Measurements from ENCODE around the gene AP4M1. TPM values are rescaled to one million over a fixed set of nuclear protein-coding genes. Genes with fewer than 3 reads are reported as not detected.
"Not testable (repeated sequence)": the region's sequence is repeated elsewhere in the genome, so short reads cannot be mapped to it uniquely, and the experiment has no call there.

Gene AP4M1
- total RNA-seq, 2 donors from 2014 or later, result 8.9 to 16.9 TPM

DNA sequence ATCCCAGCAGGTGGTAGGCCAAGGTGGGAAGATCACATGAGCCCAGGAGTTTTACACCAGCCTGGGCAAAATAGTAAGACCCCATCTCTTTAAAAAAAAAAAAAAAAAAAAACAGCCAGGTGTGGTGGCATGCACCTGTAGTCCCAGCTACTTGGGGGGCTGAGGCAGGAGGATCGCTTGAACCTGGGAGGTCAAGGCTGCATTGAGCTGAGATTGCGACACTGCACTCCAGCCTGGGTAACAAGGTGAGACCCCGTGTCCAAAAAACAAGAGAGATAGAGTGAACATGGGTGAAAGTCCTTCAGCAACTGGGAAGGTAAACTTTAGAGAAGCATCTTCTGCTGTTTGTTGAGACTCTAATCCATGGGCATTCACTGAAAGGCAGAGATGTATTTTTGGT is 41.0 kb downstream of the AP4M1 start:
- no peak for ATAC-seq
- peaks cover 9 to 13% of the 10 kb centered on the region in 2 donors for H3K4me1 Mint-ChIP-seq (ENCODE audit: low read depth in 2 of 2)
- no peak overlapping the region for H3K27ac Mint-ChIP-seq
- no peak for DNase-seq (ENCODE audit: low spot score)
- peaks cover 0 to 3% of the 10 kb centered on the region in 2 donors for H3K27me3 Mint-ChIP-seq
- no peaks in the 10 kb centered on the region for H3K9me3 Mint-ChIP-seq
- no peak overlapping the region for H3K4me3 Mint-ChIP-seq
- no peaks in the 10 kb centered on the region for H3K36me3 Mint-ChIP-seq

DNA sequence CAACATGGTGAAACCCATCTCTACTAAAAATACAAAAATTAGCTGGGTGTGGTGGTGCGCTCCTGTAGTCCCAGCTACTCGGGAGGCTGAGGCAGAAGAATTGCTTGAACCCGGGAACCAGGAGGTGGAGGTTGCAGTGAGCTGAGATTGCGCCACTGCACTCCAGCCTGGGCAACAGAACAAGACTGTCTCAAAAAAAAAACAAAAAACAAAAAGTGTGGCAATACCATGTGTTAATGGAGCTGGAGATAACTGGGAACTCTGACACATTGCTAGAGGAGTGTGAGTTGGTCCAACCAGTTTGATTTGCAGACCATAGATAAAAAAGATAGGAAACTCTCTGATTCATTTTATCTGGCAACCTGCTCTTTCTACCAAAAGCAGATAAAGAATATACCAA is 44.9 kb downstream of the AP4M1 start:
- H3K27me3 Mint-ChIP-seq; ATAC-seq; H3K9me3 Mint-ChIP-seq; DNase-seq (ENCODE audit: low spot score); H3K27ac Mint-ChIP-seq; H3K4me3 Mint-ChIP-seq; H3K36me3 Mint-ChIP-seq: not testable (repeated sequence)
- peaks cover 20 to 22% of the 10 kb centered on the region in 2 donors for H3K4me1 Mint-ChIP-seq (ENCODE audit: low read depth in 2 of 2)

DNA sequence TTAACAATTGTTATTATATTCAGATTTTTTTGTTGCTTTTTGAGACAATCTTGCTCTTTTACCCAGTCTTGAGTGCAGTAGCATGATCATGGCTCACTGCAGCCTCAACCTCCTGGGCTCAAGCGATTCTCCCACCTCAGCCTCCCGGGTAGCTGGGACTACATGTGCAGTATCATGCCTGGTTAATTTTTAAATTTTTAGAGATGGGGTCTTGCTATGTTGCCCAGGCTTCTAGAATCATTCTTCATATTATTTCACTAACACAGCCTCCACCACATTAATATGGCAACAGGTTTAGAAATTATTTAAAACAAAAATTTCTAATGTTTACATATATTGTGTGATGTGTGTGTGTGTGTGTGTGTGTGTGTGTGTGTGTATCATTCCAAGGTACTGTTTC is 45.8 kb downstream of the AP4M1 start:
- Mint-ChIP-seq H3K4me3 (no peak overlapping the region), H3K27ac (no peak overlapping the region), H3K27me3 (no peaks in the 10 kb centered on the region), H3K9me3 (no peaks in the 10 kb centered on the region), H3K4me1 (ENCODE audit: low read depth in 2 of 2) (peaks cover 17 to 20% of the 10 kb centered on the region in 2 donors), H3K36me3 (peaks cover 11% of the 10 kb centered on the region)
- no peak for ATAC-seq
- no peak for DNase-seq (ENCODE audit: low spot score)

DNA sequence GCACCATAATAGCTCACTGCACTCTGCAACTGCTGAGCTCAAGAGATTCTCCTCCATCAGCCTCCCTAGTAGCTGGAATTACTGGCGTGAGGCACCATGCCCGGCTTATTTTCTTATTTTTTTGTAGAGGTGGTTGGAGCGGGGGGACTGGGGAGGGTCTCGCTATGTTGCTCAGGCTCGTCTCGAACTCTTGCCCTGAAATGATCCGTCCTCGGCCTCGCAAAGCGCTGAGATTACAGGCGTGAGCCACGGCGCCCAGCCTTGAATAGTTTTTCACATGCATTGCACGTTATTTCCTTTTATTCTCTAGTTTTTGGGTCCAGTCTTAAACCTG is 46.7 kb downstream of the AP4M1 start:
- DNase-seq (ENCODE audit: low spot score) (no peak), ATAC-seq (no peak)
- H3K4me1 Mint-ChIP-seq (ENCODE audit: low read depth in 2 of 2), result peaks cover 21 to 25% of the 10 kb centered on the region in 2 donors
- peaks cover 16% of the 10 kb centered on the region for H3K36me3 Mint-ChIP-seq
- H3K4me3 Mint-ChIP-seq, result peak overlapping the region; percentile 96
- no peaks in the 10 kb centered on the region for H3K27me3 Mint-ChIP-seq
- H3K27ac Mint-ChIP-seq, result peak overlapping the region; percentile 90 to 97
- H3K9me3 Mint-ChIP-seq, result no peaks in the 10 kb centered on the region

DNA sequence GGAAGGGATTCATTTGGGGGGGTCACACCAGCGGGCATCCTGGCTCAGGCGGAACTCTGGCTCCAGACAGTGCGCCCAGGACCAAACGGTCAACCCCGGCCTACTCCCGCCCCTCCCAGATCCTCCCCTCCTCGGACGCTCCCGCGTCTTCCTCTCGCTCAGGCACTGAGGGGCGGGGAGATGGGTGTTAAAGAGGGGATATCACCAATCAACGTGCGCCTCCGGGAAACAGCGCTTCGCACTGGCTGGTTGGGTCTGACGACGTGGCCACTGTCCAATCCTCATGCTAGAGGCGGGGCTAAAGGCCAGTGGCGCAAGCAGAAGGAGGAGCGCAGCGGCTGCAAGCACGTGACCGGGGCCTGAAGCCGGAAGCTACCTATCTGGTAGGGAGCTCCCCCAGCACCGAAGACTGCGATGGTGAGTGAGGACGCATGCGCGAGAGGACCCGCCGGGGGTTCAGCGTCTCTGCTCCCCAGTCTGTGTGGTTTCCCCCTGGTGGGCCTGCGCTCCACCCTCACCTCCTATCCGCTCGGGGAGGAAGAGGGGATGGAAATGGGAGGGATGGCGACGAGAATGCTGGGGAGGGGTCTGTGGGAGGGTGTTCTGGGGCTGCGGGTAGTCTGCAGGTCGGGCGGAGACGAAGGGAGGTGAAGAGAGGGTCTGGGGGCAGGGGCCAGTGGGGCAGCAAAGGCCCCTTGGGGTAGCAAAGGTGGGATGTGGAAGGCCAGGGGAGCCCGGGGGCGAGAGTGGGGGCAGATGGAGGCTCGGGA is 47.3 kb downstream of the AP4M1 start, which contains the start of gene LAMTOR4:
LAMTOR4 (plus strand) TSS at position 360 of the 770 bp plus-strand sequence; CDS start at position 415, 55 bp downstream.
- ATAC-seq, result peak; percentile 100
- Mint-ChIP-seq H3K36me3 (peaks cover 16% of the 10 kb centered on the region), H3K9me3 (no peaks in the 10 kb centered on the region)

DNA sequence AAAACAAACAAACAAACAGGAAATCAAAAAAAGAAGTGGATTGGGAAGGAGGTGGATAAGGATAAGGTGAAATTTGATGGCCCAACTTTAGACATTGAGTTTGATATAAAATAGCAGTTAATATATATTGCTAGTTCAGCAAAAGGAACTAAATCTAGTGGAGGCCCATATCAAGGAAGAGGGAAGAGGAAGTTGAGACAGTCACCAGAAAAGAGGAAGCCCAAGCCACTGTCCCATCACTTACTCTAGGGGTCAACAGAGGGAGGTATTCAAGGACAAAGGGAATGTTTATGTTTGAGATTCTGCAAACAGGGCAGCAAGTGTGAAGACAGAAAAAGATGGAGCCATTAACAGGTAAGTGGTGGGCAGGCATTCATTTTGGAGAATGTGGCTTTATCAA is 51.0 kb downstream of the AP4M1 start:
- H3K4me1 Mint-ChIP-seq (ENCODE audit: low read depth in 2 of 2), result peaks cover 27 to 28% of the 10 kb centered on the region in 2 donors
- DNase-seq (ENCODE audit: low spot score), result no peak
- no peak overlapping the region for H3K4me3 Mint-ChIP-seq
- no peaks in the 10 kb centered on the region for H3K9me3 Mint-ChIP-seq
- peaks cover 16% of the 10 kb centered on the region for H3K36me3 Mint-ChIP-seq
- H3K27me3 Mint-ChIP-seq, result no peaks in the 10 kb centered on the region
- no peak for ATAC-seq
- peak overlapping the region; percentile 54 to 57 for H3K27ac Mint-ChIP-seq

More for the DNA sequence above, 47.3 kb downstream of the AP4M1 start, which contains the start of gene LAMTOR4:
- peaks cover 24 to 25% of the 10 kb centered on the region in 2 donors for H3K4me1 Mint-ChIP-seq (ENCODE audit: low read depth in 2 of 2)
- peak within 1 kb of the TSS; percentile 96 for H3K4me3 Mint-ChIP-seq
- H3K27me3 Mint-ChIP-seq, result no peaks in the 10 kb centered on the region
- peak; percentile 99 for DNase-seq (ENCODE audit: low spot score)
- peak within 1 kb of the TSS; percentile 90 to 97 for H3K27ac Mint-ChIP-seq

DNA sequence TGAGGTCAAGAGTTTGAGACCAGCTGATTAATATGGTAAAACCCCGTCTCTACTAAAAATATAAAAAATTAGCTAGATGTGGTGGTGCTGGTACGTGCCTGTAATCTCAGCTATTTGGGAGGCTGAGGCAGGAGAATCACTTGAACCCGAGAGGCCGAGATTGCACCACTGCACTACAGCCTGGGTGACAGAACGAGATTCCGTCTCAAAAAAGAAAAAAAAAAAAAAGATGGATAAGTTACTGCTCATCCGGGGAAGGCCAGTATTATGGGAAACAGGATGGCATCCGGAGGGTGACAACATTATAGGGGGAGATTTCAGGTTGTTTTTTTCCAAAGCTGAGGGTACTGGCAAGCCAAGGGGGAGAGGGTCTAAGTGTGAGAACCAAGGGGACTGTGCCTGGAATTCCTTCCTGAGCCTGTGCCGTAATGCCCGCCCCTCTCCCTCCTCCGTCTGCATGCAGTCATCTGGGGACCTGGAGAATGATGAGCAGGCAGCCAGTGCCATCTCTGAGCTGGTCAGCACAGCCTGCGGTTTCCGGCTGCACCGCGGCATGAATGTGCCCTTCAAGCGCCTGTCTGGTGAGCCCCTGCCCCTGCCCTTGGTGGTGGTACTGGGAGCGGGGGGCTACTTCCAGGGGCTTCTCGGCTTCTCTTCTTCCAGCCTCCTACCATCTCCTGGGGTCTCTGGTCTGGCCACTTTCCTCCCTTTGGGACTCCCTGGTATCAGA is 51.7 kb downstream of the AP4M1 start:
- Mint-ChIP-seq H3K36me3 (peaks cover 16% of the 10 kb centered on the region), H3K4me1 (ENCODE audit: low read depth in 2 of 2) (peaks cover 30 to 32% of the 10 kb centered on the region in 2 donors), H3K27me3 (no peaks in the 10 kb centered on the region), H3K27ac (peak overlapping the region in 1 of 2 donors; percentile 54), H3K9me3 (no peaks in the 10 kb centered on the region), H3K4me3 (no peak overlapping the region)
- DNase-seq (ENCODE audit: low spot score), result no peak
- no peak for ATAC-seq

DNA sequence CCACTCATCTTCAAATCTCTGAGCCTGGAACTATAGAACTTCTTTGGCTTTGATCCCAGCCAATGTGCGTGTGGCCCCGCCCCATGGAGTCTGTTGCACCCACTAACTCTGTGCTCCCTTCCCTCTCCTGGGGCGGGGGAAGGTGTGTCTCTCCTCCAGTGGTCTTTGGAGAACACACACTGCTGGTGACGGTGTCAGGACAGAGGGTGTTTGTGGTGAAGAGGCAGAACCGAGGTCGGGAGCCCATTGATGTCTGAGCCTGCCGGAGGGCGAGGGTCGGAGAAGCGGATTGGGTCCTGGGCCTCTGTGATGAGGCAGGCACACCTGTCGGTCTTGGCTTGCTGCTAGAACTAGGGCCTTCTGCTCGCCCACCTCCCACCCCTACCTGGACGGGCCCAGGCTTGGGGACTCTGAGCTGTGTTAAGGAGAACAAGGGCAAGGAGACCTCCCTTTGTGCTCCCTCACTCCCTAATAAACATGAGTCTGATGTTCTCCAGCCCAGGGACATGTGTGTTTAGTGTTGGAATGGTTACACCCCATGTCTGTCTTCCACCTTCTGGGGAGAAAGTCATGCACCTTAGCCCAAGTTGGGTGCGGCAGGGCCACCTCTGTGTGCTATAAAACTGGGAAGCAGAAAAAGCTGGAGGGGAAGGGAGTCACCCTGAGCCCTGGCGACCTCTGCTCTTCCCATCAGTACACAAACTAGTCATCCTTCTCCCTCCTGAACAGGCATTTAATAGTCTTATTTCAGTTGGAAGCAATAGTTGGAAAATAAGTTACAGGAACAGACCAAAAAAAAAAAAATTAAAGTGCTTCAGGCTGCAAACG is 52.5 kb downstream of the AP4M1 start:
- no peak for ATAC-seq
- H3K4me1 Mint-ChIP-seq (ENCODE audit: low read depth in 2 of 2), result peaks cover 23 to 24% of the 10 kb centered on the region in 2 donors

DNA sequence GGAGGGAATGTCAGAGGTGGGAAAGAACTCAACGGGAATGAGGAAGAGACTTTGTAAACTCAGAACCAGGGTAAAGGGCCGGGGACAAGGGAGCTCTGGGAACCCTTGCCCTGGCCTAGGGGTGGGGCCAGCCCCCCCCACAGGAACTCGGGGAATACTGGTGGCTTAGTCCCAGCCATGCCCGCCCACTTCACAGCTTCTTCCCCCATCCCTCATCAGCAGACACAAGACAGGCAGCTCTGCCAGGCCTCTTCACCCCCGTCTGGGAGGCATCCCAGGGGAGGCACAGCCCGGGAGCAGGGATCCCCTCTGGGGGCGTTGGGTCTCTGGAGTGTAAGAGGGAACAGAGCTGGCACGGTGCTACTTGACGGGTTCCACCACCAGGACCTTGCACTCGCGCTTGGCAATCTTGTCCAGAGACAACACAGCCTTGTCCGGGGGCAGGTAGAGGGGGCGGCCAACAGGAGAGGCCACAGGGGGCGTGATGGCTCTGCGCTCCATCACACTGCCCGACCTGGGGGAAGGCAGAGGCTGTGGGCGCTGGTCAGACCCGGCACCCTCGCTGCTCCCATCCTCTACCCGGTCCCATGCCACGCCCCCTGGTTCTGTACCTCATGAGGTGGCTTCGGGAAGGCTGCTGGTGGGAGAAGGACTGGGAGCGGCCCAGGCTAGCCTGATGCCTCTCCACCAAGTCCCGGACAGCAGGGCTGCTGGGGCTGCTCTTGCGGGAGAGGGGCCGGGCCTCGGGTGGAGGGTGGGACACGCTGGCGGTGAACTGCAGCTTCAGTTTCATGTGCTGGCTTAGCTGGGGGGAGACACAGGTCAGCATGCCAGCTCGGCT is 53.4 kb downstream of the AP4M1 start:
- Mint-ChIP-seq H3K4me1 (ENCODE audit: low read depth in 2 of 2) (peaks cover 23% of the 10 kb centered on the region in 2 donors), H3K36me3 (peaks cover 16% of the 10 kb centered on the region), H3K27me3 (no peaks in the 10 kb centered on the region), H3K27ac (no peak overlapping the region), H3K9me3 (no peaks in the 10 kb centered on the region), H3K4me3 (no peak overlapping the region)
- no peak for DNase-seq (ENCODE audit: low spot score)
- no peak for ATAC-seq

More for the DNA sequence above, 52.5 kb downstream of the AP4M1 start:
- H3K4me3 Mint-ChIP-seq, result no peak overlapping the region
- H3K9me3 Mint-ChIP-seq, result no peaks in the 10 kb centered on the region
- no peaks in the 10 kb centered on the region for H3K27me3 Mint-ChIP-seq
- peaks cover 16% of the 10 kb centered on the region for H3K36me3 Mint-ChIP-seq
- DNase-seq (ENCODE audit: low spot score), result no peak
- peak overlapping the region in 1 of 2 donors; percentile 41 for H3K27ac Mint-ChIP-seq

DNA sequence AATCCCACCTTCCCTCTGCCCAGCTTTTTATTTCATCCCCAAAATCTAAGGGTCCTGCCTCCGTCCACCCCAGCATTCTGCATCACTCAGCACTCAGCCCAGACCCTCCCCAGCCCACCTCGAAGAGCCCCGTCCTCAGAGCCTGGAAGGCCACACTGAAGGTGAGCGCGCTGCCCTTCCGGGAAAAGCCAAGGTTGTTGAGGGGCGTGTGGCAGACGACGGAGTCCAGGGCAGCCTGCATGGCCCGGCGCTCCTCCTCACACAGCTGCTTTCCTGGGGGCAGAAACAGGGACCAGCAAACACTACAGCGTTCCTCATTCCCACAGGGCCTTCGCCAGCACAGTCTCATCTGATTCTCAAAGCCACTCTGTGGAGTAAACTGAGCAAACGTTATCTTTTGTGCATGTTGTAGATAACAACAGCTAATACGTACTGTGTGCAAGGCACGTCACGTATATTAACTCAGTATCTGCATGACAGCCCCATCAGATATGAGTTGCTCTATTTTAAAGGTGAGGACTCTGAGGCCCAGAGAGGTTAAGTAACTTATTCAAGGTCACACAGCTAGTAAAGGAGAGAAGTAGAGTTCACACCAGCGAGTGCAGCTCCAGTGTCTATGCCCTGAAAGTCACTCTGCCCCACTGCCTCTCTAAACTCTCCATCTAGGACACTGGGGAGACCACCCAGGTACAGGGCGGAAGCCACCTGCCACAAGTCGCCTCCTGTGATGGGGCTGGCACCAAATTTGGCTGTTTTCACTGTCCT is 54.3 kb downstream of the AP4M1 start:
- DNase-seq (ENCODE audit: low spot score) (no peak), ATAC-seq (no peak)
- Mint-ChIP-seq H3K27ac (peak overlapping the region in 1 of 2 donors; percentile 92), H3K36me3 (peaks cover 8% of the 10 kb centered on the region), H3K27me3 (no peaks in the 10 kb centered on the region), H3K9me3 (no peaks in the 10 kb centered on the region), H3K4me1 (ENCODE audit: low read depth in 2 of 2) (peaks cover 15 to 17% of the 10 kb centered on the region in 2 donors), H3K4me3 (no peak overlapping the region)

DNA sequence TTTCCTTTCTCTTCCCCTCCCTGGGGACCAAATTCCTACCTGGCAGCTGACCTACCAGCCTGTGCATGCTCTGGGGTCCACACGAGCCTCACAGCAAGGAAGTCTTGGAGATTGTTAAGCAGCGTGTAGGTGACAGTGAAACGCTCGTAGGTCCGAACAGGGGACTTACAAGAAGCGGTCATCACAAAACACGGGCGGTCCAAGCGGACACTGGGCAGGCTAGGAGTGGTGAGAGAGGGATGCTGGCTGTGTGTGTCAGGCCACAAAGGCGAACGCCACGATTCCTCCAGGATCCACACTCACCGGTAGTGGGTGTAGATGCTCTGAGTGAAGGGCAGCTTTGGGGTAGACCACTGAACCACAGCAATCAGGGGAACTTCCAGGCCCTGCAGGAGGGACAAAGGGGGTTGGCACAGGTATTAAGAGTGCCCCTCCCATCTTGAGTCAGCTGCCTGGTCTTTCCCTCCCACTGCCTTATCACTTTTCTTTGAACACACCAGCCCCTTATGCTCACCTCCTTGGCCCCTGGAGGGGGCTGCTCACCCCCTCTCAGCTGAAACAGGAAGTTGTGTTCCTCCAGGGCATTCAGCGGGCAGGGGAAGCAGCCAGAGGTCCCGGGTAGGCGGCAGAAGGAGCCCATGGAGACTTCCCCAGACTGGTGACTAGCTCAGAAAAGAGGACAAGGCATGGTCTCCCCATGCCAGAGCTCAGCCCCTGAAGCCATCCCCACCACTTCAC is 55.1 kb downstream of the AP4M1 start:
- Mint-ChIP-seq H3K9me3 (no peaks in the 10 kb centered on the region), H3K4me3 (peak overlapping the region; percentile 80), H3K27me3 (no peaks in the 10 kb centered on the region), H3K36me3 (peaks cover 8% of the 10 kb centered on the region), H3K4me1 (ENCODE audit: low read depth in 2 of 2) (peaks cover 15 to 17% of the 10 kb centered on the region in 2 donors), H3K27ac (peak overlapping the region; percentile 66 to 92)
- DNase-seq (ENCODE audit: low spot score), result no peak
- no peak for ATAC-seq

DNA sequence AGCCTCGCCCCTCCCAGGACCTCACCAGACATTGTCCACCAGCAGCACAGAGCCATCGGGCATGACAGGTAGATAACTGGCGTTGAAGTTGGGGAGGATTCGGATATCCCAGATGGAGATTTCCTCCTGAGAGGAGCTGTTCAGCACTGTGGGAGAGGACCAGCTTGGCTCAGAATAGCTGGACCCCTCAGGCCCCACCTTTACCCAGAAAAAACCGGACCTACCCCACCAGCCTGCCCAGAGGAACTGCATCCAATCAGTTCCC is 55.6 kb downstream of the AP4M1 start:
- no peak for DNase-seq (ENCODE audit: low spot score)
- no peak for ATAC-seq
- Mint-ChIP-seq H3K4me1 (ENCODE audit: low read depth in 2 of 2) (peaks cover 14 to 17% of the 10 kb centered on the region in 2 donors), H3K27ac (peak overlapping the region; percentile 66 to 92), H3K36me3 (peaks cover 7% of the 10 kb centered on the region), H3K9me3 (no peaks in the 10 kb centered on the region), H3K27me3 (no peaks in the 10 kb centered on the region), H3K4me3 (peak overlapping the region; percentile 80)

Measured in natural killer cell treated with Interleukin-12 subunit alpha and Interleukin-12 subunit beta and Interleukin-15 and Interleukin-18, amount 100 ng/mL, for 72 hours (primary cell).